GM21576 (cell line): Measurements from ENCODE around the gene INSL3.
"Not testable (repeated sequence)": the region's sequence is repeated elsewhere in the genome, so short reads cannot be mapped to it uniquely, and the experiment has no call there.

Experiments used
- ATAC-seq: cut with Tn5 transposase; IDR thresholded peaks from one replicate; pipeline ENCODE4 v1.9.1; 2021; ENCODE audit warnings: mild to moderate bottlenecking, moderate library complexity; ENCODE audit not compliant: unreplicated experiment

INSL3 gene

DNA sequence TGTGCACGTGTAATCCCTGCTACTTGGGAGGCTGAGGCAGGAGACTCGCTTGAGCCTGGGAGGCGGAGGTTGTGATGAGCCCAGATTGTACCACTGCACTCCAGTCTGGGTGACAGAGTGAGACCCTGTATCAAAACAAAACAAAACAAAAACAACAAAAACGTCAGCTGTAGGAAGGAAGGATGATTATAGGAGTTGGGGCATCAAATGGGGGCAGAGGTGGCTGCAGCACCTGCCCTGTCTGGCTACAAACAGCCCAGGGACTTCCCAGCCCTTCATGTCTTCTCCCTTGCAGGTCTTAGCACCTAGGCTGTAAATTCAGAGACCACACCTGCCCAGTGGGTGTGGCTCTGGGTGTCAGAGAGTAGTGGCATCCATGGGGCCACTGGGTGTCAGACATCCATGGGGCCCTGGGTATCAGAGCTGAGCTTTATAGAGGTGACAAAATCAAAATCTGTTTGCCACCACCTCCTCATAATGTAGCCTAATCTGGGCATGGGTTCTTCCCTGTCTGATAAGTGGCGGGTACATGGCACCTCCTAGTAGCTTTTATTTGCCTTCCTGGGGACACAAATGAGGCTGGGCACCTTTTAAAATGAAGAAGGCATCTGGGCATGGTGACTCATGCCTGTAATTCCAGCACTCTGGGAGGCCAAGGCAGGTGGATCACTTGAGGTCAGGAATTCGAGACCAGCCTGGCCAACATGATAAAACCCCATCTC is 31.1 kb downstream of the INSL3 start:
- no peak for ATAC-seq

DNA sequence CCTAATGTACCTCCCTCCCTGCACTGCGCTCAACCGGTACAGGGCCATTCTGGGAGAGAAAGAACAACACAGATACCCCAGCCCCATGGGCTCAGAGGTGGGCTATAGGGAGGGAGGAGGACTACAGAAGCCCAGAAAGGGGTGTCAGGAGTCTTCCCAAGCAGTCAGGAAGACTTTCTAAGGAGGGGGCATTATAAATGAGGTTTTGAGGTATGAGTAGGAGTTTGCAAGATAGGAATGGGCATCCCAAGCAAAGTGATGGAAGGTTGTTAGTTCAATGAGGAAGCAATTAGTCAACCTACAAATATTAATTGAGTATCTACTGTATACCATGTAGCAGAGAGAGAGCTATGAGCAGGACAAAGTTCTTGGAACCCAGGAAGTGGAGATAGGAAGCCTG is 32.7 kb downstream of the INSL3 start:
- no peak for ATAC-seq

DNA sequence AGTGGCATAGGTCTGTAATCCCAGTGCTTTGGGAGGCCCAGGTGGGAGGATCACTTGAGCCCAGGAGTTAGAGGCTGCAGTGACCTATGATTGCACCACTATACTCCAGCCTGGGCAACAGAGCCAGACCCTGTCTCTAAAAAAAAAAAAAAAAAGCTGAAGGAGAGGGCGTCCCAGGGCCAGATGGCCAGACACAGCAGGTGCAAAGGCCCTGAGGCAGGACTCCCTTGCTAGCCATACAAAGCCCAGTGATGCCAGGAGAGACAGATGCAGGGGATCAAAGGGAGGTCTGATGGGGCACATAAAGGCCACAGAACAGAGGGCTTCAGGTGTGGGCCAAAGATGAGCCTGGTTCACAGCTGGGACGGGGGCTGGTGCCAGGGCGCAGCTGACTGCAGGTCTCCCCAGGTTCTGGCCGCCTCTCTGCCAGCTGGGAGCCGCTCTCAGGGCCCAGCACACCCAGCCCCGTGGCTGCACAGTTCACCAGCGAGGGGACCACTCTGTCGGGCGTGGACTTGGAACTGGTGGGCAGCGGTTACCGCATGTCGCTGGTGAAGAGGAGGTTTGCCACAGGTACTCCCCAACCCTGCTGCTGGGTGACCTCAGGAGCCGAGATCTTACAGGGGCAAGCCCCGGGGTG is 33.9 kb downstream of the INSL3 start:
- ATAC-seq = no peak

DNA sequence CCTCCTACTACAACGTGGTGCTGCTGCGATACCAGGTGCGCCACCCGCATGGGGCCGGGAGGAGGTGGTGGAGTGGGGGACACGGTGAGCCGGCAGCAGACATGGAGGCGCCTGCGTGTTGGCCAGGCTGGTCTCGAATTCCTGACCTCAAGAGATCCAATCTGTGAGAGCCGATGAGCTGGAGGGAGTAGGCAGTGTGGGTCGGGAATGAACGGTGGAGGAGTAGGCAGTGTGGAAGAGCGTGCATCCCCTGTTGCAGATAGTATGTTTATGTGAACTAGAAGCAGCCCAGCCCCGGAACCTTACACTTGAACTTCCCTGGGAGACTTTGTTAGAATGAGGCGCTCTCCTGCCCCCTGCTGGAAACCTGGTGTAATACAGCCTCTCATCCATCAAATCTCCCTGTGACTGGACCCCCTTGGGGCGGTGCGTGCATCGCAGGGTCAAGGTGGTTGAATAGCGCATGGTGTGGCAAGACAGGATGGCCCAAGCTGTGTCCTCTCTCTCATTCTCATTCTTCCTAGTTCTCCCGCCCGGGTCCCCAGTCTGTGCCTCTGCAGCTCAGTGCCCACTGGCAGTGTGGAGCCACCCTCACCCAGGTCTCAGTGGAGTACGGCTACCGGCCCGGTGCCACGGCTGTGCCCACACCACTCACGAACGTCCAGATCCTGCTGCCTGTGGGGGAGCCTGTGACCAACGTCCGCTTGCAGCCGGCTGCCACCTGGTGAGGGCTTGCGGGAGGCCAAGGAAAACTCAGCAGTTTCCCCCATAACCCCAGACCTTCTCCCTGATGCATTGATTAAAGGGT is 36.9 kb downstream of the INSL3 start:
- ATAC-seq = no peak

DNA sequence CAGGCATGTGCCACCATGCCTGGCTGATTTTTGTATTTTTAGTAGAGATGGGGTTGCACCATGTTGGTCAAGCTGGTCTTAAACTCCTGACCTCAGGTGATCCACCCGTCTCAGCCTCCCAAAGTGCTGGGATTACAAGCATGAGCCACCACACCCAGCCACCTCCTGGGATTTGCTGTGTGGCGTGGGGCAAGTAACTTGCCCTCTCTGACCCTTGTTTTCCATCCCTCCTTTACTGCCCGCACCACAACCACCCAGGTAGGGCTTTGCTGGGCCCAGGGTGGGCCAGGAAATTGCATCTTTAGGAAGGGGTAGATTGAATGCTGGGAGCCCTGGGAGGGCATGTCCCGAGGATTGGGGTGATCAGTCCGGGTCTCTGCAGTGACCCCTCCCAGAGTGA is 37.6 kb downstream of the INSL3 start:
- ATAC-seq = not testable (repeated sequence)

DNA sequence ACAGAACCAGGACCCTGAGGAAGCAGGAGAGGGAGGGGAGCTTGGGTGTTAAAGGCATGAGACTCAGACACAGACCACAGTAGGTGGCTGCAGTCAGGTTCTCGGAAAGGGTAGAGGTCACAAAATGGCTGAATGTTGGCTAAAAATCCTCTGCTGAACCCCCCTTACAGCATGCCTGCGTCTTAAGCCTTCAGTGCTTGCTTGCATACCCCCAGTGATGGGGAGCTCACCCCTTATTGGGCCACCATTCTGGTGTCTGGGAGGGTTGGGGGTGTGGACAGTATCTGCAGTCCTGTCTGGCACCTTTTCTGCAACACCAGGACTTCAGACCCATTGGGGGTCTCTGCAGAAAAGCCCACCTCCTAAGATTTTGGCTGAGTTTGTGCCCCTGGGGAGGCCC is 40.5 kb downstream of the INSL3 start:
- ATAC-seq = no peak

DNA sequence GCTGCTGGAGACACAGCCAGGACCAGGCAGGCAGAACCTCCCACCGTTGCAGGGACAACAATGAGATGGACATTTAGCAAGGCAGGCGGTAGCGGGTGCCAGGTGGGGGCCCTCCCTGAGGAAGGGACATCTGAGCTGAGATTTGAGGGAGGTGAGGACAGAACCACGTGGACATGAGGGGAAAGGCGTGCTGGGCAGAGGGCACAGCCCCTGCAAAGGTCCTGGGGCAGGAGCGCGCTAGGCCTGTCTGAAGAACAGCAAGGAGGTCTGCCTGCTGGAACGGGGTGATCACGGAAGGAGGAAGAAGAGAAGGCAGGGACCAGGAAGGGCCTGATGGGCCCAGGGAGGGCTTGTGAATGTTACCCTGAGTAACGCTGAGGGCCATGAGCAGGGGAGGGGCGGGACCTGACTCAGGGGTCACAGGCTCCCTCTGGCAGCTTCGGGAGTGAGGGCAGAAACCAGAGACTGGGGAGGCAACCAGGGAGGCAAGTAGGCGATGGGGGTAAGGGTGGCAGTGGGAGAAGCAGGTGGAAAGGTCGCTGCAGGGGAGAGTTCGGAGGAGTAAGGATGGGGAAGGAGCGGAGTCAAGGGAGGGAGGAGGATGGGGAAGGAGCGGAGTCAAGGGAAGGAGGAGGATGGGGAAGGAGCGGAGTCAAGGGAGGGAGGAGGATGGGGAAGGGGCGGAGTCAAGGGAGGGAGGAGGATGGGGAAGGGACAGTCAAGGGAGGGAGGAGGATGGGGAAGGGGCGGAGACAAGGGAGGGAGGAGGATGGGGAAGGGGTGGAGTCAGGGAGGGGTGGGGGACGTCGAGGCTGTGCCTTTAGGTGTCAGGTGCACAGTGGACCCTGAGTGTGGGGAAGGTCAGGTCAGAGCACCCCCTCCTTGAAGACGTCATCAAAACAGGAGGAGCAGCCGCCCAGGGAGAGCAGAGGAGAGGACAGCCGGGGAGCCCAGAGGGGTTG is 42.1 kb downstream of the INSL3 start:
- no peak for ATAC-seq

DNA sequence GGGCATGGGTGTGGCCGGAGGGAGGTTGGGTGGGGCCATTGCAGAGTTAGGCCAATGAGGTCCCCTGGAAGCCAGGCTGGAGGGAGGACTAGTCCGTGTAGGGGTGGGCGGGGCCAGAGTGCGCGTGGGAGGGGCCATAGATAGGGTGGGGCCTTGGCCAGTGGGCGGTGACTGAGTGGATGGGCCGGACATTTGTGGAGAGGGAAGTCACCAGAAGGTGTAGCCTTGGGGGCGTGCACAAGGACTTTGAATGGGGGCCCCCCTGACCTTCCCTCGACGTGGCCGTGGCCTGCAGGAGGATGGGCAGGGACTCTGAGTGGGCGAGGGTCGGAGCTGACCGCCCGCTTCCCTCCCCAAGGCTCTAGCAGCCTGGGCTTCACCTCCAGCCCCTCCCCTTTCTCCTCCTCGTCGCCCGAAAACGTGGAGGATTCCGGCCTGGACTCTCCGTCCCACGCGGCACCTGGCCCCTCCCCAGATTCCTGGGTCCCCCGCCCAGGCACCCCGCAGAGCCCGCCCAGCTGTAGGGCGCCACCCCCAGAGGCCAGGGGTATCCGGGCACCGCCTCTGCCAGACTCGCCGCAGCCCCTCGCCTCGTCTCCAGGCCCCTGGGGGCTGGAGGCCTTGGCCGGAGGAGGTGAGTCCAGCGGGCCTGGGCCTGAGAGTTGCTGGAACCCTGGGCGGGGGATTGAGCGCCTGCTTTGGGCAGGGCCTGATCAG is 42.9 kb downstream of the INSL3 start:
- ATAC-seq = no peak

DNA sequence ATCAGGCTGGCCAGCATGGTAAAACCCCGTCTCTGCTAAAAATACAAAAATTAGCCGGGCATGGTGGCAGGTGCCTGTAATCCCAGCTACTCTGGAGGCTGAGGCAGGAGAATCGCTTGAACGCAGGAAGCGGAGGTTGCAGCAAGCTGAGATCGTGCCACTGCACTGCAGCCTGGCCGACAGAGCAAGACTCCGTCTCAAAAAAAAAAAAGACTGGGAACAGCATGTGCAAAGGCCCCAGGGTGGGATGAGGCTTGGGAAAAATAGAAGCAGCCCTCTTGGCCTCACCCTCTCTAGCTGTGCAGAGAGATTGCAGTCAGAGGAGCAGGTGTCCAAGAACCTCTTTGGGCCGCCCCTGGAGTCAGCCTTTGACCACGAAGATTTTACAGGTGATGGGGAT is 43.5 kb downstream of the INSL3 start:
- ATAC-seq = not testable (repeated sequence)

DNA sequence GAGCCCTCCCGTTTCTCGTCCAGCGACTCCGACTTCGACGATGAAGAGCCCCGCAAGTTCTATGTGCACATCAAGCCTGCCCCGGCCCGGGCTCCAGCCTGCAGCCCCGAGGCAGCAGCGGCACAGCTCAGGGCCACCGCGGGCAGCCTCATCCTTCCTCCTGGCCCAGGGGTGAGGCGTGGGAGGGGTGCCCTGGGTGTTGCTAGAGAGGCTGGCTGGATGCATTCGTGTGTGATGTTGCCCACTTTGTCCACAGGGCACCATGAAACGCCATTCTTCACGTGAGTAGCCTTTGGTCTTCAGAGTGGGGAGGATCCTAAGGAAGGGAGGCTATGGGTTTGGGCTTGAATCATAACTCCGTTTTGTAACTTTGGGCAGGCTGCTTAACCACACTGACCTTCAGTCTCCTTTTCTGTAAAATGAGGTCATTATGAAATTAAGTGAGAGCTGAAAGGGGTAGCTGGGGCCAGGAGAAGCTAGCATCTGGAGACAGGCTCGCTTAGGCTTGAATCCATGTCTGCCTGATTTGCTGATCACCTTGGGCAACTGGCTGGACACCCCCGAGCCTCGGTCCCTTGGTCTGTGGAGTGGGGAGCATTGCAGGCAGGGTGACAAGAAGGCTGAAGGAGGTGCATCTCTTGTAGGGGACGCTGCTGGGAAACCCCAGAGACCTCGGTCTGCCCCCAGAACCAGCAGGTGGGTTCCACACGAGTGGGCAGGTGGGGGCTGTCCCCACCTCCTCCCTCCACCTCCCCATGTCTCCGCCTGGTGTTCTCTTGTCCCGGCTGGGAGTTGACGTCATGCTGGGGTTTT is 45.1 kb downstream of the INSL3 start:
- ATAC-seq = peak; percentile 53

DNA sequence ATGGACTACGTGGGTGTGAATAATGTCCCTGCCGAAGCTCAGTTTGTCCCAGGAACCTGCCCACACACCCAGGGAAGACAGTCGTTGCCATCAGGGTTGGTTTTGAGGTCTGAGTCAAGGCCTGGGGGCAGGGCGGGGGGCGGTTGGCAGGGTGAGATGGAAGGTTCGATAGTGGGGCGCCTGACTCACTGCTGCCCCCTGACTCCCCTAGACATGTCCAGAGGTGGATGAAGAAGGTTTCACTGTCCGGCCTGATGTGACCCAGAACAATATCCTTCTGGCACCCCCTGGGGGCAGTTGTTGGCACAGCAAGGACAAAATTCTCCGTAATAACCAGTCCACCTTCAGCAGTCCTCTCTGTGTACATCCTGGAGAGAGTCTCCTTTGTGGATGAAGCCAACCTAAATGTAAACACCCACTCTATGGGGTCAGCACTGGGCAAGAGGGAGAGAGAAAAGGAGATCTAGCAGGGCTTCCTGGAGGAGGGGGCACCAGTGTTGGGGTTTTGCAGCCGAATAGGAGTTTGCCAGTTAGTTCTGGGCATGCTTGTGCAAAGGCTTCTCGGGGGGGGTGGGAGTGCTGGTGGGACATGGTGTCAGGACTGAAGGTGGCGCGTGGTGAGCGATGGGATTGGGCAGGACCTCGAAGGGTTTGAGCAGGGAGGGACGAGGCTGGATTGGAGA is 45.9 kb downstream of the INSL3 start:
- ATAC-seq = no peak

DNA sequence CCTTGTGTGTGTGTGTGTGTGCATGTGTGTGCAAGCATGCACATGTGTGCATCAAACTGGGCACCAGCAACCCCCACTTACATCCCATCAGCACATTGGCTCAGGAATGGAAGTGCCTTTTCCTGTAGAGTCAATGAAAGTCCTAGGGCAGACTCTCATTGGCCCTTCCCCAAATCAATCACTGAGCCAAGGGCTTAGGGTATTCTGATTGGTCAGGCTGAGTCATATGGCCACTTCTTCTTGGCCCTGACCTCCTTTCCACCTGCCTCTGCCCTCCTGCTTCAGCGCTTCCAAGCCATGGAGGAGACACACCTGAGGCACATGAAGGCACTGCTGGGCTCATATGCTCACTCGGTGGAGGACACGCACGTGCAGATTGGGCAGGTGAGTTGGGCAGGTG is 49.1 kb downstream of the INSL3 start:
- ATAC-seq = no peak

DNA sequence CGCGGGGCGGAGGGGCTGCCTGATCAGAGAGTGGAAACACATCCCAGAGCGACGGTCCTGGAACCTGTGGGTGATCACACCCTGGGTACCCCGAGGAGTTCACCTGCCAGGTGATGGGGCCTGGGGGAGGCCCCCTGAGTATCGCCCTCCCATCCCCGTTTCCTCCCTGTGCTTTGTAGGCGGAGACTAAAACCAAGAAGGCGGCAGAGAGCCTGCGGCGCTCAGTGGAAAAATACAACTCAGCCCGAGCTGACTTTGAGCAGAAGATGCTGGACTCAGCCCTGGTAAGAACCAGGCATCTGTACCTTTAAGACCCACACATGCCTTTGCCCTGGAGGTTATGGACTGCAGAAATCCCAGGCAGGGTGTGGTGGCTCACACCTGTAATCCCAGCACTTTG is 50.7 kb downstream of the INSL3 start:
- no peak for ATAC-seq

DNA sequence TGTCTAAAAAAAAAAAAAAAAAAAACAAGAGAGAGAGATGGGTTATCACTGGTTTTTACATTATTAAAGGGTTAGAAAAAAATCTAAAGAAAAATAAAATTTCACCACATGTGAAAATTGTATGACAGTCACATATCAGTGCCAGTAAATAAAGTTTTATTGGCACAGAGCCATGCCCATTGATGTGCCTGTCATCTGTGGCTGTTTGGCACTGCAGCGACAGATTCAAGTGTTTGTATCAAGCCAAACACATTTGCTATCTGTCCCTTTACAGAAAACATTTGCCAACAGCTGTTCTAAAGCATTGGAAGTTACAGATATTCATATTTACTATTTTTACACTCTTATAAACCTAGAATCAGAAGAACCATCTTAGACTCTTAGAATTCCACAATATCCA is 53.8 kb downstream of the INSL3 start:
- ATAC-seq = no peak

DNA sequence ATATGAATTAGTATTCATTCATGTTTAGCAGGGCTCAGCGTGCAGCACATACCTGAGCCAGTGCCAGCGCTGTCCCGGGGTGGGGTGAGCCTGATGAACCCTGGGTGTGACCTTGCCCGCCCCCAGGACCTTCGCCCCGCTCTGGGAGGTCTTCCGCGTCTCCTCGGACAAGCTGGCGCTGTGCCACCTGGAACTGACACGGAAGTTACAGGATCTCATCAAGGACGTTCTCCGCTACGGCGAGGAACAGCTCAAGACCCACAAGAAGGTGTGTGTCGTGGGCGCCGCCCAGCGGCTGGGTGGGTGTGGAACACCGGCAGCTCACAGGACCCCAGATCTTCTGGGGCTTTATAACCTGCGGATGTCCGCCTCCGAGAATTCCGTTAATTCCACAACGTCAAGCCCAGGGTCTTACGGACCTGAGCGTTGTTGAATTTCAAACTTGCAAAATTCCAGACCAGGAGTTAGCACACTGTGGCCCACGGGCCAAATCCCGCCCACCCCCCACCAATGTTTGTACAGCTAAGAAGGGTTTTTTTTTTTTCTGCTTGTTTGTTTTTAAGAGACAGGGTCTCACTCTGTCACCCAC is 54.7 kb downstream of the INSL3 start:
- ATAC-seq = no peak
